Lung (tissue), 12 donors: Measurements from ENCODE around the gene RAP1B. TPM values are rescaled to one million over a fixed set of nuclear protein-coding genes. Genes with fewer than 3 reads are reported as not detected.
"Not testable (repeated sequence)": the region's sequence is repeated elsewhere in the genome, so short reads cannot be mapped to it uniquely, and the experiment has no call there.

Experiments
- ATAC-seq: fragments of 200-7000 bp; cut with Tn5 transposase; one replicate; pipeline ENCODE4 v1.9.1; 2020; ENCODE audit warnings: moderate number of reproducible peaks; ENCODE audit not compliant: insufficient read depth, low FRiP score
- DNase-seq, 3 donors: peaks; one replicate each; pipeline ENCODE4 v3.0.0-alpha.2; 2013 to 2017
- H3K27ac ChIP-seq, 2 donors: one replicate each; pipeline ENCODE4 v1.5.1; 2013; ENCODE audit warnings: mild to moderate bottlenecking in 2 of 2, moderate library complexity in 2 of 2, control low read depth in 1 of 2, inconsistent platforms in 1 of 2, low read depth in 1 of 2, low read length in 1 of 2
- H3K27me3 ChIP-seq, 3 donors: one replicate each; pipeline ENCODE4 v1.5.1; 2013; ENCODE audit warnings: low read length in 2 of 3; ENCODE audit not compliant: control insufficient read depth in 3 of 3, insufficient read depth in 3 of 3
- H3K36me3 ChIP-seq, 4 donors: one replicate each; pipeline ENCODE4 v1.5.1; 2013; ENCODE audit warnings: low read length in 4 of 4, mild to moderate bottlenecking in 1 of 4, moderate library complexity in 1 of 4; ENCODE audit not compliant: control insufficient read depth in 4 of 4, insufficient read depth in 4 of 4
- H3K4me1 ChIP-seq, 5 donors: one replicate each; pipeline ENCODE4 v1.5.1; 2013; ENCODE audit warnings: low read length in 5 of 5, mild to moderate bottlenecking in 2 of 5, moderate library complexity in 1 of 5; ENCODE audit not compliant: control insufficient read depth in 5 of 5, insufficient read depth in 5 of 5
- H3K4me3 ChIP-seq: one replicate; pipeline ENCODE4 v1.5.1; 2013; ENCODE audit warnings: mild to moderate bottlenecking, control low read depth, moderate library complexity
- H3K9ac ChIP-seq, 2 donors: one replicate each; pipeline ENCODE4 v1.5.1; 2013; ENCODE audit warnings: low read length in 2 of 2, control low read depth in 1 of 2; ENCODE audit not compliant: insufficient read depth in 1 of 2
- H3K9me3 ChIP-seq, 4 donors: one replicate each; pipeline ENCODE4 v1.5.1; 2013; ENCODE audit warnings: low read length in 3 of 4, mild to moderate bottlenecking in 1 of 4, moderate library complexity in 1 of 4; ENCODE audit not compliant: control insufficient read depth in 4 of 4, insufficient read depth in 3 of 4
- WGBS, 2 donors: extraction: QIAGEN DNeasy Blood & Tissue Kit; methylation state at CpG; one replicate each; pipeline ENCODE4 v1.1.7; 2013; 5-methylcytosine and 5-hydroxymethylcytosine counted together
- polyA plus RNA-seq, 2 donors: library from polyadenylated mRNA; stranded (reverse); fragments of 200-250 nt; gene quantifications; one replicate each; pipeline ENCODE4 v1.2.1, GENCODE V29; 2013
- total RNA-seq, 2 donors: library from RNA; depleted of rRNA in 1 of 2; stranded (reverse); fragments of >200 nt in 1 of 2; gene quantifications; one replicate each; pipeline ENCODE4 v1.2.1, GENCODE V29; 2014 to 2021
- TF ChIP-seq, protein P1 (sequence below): IDR thresholded peaks from 2 replicates; pipeline ENCODE4 v1.5.1; 2012; ENCODE audit warnings: mild to moderate bottlenecking; ENCODE audit errors: control extremely low read depth, extremely low read depth
- donor health status: control.
- donor health status: control.
- donor health status: Bipolar disorder and iron deficiency.
- donor health status: healthy.
- donor health status: DM: yes; HTN: yes; CAD: no.

The RAP1B gene
- total and polyA plus RNA-seq, 4 donors: 79.1 to 285 (median 172) TPM

- TF ChIP-seq, protein P1, sequence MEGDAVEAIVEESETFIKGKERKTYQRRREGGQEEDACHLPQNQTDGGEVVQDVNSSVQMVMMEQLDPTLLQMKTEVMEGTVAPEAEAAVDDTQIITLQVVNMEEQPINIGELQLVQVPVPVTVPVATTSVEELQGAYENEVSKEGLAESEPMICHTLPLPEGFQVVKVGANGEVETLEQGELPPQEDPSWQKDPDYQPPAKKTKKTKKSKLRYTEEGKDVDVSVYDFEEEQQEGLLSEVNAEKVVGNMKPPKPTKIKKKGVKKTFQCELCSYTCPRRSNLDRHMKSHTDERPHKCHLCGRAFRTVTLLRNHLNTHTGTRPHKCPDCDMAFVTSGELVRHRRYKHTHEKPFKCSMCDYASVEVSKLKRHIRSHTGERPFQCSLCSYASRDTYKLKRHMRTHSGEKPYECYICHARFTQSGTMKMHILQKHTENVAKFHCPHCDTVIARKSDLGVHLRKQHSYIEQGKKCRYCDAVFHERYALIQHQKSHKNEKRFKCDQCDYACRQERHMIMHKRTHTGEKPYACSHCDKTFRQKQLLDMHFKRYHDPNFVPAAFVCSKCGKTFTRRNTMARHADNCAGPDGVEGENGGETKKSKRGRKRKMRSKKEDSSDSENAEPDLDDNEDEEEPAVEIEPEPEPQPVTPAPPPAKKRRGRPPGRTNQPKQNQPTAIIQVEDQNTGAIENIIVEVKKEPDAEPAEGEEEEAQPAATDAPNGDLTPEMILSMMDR: no peak
- H3K4me3 ChIP-seq: no peak overlapping the region
- 87% methylated on average over 9 of the region's 9 CpGs for WGBS, 2 donors
- DNase-seq (no peak), ATAC-seq (no peak)
- H3K27ac ChIP-seq: no peak overlapping the region
- H3K27me3 ChIP-seq: no peaks in the 10 kb centered on the region
- no peaks in the 10 kb centered on the region for H3K9me3 ChIP-seq
- H3K36me3 ChIP-seq: peaks cover 0 to 2% (median 0%) of the 10 kb centered on the region in 4 donors
- H3K4me1 ChIP-seq: peaks cover 0 to 14% (median 1%) of the 10 kb centered on the region in 5 donors
- no peak overlapping the region for H3K9ac ChIP-seq
Measured at GRCh38 chr12:68633614-68634558, 23.2 kb downstream of the RAP1B start.

DNA sequence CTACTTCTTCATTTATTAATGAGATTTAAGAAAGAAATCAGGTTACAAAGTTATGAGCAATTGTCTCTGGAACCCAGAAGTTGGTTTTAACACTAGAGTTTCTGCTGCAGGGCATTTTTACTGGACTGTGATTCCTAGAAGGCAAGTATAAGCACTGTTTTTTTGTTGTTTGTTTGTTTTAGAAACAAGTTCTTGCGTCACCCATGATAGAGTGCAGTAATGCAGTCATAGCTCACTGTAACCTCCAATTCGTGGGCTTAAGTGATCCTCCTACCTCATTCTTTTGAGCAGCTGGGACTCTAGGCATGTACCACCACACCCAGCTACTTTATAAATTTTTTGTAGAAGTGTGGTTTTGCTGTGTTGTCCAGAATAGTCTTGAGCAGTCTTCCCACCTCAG lies 25.6 kb downstream of the RAP1B start:
- H3K27me3 ChIP-seq: no peaks in the 10 kb centered on the region
- ATAC-seq (no peak), DNase-seq (peak in 1 of 3 donors; percentile 16)
- peaks cover 0 to 11% (median 3%) of the 10 kb centered on the region in 5 donors for H3K4me1 ChIP-seq
- no peak overlapping the region for H3K9ac ChIP-seq
- H3K9me3 ChIP-seq: no peaks in the 10 kb centered on the region
- H3K27ac ChIP-seq: no peak overlapping the region
- no peak overlapping the region for H3K4me3 ChIP-seq
- TF ChIP-seq, protein P1: no peak
- peaks cover 0 to 2% (median 0%) of the 10 kb centered on the region in 4 donors for H3K36me3 ChIP-seq
- 49 to 65% methylated on average over 2 of the region's 2 CpGs for WGBS, 2 donors

DNA sequence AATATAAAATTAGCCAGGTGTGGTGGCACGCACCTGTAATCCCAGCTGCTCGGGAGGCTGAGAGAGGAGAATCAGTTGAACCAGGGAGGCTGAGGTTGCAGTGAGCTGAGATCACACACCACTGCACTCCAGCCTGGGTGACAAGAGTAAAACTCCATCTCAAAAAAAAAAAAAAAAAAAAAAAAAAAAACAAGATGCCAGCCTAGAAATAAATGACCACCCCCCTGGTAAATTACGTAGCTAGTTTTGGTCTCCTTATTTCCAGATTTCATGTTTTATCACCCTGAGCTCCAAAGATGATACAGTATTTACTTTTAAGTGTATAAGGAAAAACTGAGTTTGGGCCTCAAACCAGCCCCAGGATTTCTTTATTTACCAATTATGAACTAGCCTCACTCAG lies 26.7 kb downstream of the RAP1B start:
- H3K9ac ChIP-seq, H3K4me3 ChIP-seq, H3K9me3 ChIP-seq, H3K27ac ChIP-seq, H3K27me3 ChIP-seq, DNase-seq, ATAC-seq, H3K36me3 ChIP-seq: not testable (repeated sequence)
- 90 to 97% methylated on average over 3 of the region's 3 CpGs for WGBS, 2 donors
- peaks cover 0 to 11% (median 3%) of the 10 kb centered on the region in 5 donors for H3K4me1 ChIP-seq

DNA sequence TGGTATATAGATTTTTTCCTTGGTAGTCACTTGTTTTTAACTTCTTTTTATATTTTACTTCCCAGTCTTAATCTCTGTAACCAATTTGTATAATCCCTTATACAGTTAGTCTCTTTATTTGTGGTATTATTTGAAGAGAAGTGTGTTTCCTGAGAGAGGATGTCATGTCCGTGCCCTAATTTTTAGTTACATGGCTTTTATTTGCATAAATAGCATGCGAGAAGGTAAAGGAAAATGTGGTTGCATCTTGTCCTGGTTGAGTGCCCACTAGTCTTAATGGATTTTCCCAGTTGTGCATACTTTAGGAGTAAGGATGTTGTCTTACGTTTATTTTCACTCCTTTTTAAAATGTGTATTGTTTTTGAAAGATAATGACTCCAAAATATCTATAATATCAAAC lies 27.5 kb downstream of the RAP1B start:
- peaks cover 0 to 2% (median 0%) of the 10 kb centered on the region in 4 donors for H3K36me3 ChIP-seq
- H3K4me1 ChIP-seq: peaks cover 0 to 11% (median 3%) of the 10 kb centered on the region in 5 donors
- TF ChIP-seq, protein P1: no peak
- H3K27ac ChIP-seq: no peak overlapping the region
- ATAC-seq (no peak), DNase-seq (no peak)
- WGBS, 2 donors: 58 to 60% methylated on average over 3 of the region's 3 CpGs
- no peak overlapping the region for H3K9ac ChIP-seq
- H3K4me3 ChIP-seq: no peak overlapping the region
- no peaks in the 10 kb centered on the region for H3K9me3 ChIP-seq
- H3K27me3 ChIP-seq: no peaks in the 10 kb centered on the region
